ENCODE data around the gene CFAP46. TPM values are rescaled to one million over a fixed set of nuclear protein-coding genes. Genes with fewer than 3 reads are reported as not detected.
A peak's percentile ranks its signal among the peaks of the same experiment; 100 is the strongest.

CFAP46 gene
- total RNA-seq, 1 experiment from 2014 or later: 3.3 TPM

DNA sequence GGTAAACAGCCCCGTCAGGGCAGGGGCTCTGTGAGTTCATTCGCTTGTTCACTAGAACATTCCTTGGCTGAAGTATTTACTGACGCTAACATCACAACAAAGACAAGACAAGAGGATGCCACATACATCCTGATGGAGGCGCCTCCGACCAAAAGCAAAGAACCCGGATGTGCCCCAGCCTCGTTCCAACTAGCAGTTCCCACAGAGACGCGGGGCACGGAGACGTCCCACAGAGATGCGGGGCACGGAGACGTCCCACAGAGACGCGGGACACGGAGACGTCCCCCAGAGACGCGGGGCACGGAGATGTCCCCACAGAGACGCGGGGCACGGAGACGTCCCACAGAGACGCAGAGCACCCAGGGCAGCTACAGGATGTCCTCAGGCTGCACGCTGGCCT is 35.4 kb upstream of the CFAP46 start:
- ATAC-seq (peak; percentile 44), DNase-seq (ENCODE audit: low spot score) (no peak)
- no peaks in the 10 kb centered on the region for H3K27me3 Mint-ChIP-seq (ENCODE audit: low read depth)
- POLR2A ChIA-PET: no interaction called here
- TF ChIP-seq CBFB (CRISPR knock-in tag; IDR thresholded peaks at IDR 0.05; ENCODE audit: low read depth) (no peak), ESRRA (CRISPR knock-in tag; IDR thresholded peaks at IDR 0.05; ENCODE audit: borderline replicate concordance) (no peak), MYBL2 (CRISPR knock-in tag; IDR thresholded peaks at IDR 0.05) (no peak), RORB (CRISPR knock-in tag; IDR thresholded peaks at IDR 0.05) (no peak), IRF2 (CRISPR knock-in tag; IDR thresholded peaks at IDR 0.05; ENCODE audit: borderline replicate concordance, low read depth) (no peak)
- TF ChIP-seq, protein P1, sequence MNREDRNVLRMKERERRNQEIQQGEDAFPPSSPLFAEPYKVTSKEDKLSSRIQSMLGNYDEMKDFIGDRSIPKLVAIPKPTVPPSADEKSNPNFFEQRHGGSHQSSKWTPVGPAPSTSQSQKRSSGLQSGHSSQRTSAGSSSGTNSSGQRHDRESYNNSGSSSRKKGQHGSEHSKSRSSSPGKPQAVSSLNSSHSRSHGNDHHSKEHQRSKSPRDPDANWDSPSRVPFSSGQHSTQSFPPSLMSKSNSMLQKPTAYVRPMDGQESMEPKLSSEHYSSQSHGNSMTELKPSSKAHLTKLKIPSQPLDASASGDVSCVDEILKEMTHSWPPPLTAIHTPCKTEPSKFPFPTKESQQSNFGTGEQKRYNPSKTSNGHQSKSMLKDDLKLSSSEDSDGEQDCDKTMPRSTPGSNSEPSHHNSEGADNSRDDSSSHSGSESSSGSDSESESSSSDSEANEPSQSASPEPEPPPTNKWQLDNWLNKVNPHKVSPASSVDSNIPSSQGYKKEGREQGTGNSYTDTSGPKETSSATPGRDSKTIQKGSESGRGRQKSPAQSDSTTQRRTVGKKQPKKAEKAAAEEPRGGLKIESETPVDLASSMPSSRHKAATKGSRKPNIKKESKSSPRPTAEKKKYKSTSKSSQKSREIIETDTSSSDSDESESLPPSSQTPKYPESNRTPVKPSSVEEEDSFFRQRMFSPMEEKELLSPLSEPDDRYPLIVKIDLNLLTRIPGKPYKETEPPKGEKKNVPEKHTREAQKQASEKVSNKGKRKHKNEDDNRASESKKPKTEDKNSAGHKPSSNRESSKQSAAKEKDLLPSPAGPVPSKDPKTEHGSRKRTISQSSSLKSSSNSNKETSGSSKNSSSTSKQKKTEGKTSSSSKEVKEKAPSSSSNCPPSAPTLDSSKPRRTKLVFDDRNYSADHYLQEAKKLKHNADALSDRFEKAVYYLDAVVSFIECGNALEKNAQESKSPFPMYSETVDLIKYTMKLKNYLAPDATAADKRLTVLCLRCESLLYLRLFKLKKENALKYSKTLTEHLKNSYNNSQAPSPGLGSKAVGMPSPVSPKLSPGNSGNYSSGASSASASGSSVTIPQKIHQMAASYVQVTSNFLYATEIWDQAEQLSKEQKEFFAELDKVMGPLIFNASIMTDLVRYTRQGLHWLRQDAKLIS (CRISPR knock-in tag; IDR thresholded peaks at IDR 0.05; ENCODE audit: borderline replicate concordance): no peak
- TF ChIP-seq, protein P2, sequence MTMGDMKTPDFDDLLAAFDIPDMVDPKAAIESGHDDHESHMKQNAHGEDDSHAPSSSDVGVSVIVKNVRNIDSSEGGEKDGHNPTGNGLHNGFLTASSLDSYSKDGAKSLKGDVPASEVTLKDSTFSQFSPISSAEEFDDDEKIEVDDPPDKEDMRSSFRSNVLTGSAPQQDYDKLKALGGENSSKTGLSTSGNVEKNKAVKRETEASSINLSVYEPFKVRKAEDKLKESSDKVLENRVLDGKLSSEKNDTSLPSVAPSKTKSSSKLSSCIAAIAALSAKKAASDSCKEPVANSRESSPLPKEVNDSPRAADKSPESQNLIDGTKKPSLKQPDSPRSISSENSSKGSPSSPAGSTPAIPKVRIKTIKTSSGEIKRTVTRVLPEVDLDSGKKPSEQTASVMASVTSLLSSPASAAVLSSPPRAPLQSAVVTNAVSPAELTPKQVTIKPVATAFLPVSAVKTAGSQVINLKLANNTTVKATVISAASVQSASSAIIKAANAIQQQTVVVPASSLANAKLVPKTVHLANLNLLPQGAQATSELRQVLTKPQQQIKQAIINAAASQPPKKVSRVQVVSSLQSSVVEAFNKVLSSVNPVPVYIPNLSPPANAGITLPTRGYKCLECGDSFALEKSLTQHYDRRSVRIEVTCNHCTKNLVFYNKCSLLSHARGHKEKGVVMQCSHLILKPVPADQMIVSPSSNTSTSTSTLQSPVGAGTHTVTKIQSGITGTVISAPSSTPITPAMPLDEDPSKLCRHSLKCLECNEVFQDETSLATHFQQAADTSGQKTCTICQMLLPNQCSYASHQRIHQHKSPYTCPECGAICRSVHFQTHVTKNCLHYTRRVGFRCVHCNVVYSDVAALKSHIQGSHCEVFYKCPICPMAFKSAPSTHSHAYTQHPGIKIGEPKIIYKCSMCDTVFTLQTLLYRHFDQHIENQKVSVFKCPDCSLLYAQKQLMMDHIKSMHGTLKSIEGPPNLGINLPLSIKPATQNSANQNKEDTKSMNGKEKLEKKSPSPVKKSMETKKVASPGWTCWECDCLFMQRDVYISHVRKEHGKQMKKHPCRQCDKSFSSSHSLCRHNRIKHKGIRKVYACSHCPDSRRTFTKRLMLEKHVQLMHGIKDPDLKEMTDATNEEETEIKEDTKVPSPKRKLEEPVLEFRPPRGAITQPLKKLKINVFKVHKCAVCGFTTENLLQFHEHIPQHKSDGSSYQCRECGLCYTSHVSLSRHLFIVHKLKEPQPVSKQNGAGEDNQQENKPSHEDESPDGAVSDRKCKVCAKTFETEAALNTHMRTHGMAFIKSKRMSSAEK (CRISPR knock-in tag; IDR thresholded peaks at IDR 0.05; ENCODE audit: borderline replicate concordance): no peak
- TF ChIP-seq, protein P3, sequence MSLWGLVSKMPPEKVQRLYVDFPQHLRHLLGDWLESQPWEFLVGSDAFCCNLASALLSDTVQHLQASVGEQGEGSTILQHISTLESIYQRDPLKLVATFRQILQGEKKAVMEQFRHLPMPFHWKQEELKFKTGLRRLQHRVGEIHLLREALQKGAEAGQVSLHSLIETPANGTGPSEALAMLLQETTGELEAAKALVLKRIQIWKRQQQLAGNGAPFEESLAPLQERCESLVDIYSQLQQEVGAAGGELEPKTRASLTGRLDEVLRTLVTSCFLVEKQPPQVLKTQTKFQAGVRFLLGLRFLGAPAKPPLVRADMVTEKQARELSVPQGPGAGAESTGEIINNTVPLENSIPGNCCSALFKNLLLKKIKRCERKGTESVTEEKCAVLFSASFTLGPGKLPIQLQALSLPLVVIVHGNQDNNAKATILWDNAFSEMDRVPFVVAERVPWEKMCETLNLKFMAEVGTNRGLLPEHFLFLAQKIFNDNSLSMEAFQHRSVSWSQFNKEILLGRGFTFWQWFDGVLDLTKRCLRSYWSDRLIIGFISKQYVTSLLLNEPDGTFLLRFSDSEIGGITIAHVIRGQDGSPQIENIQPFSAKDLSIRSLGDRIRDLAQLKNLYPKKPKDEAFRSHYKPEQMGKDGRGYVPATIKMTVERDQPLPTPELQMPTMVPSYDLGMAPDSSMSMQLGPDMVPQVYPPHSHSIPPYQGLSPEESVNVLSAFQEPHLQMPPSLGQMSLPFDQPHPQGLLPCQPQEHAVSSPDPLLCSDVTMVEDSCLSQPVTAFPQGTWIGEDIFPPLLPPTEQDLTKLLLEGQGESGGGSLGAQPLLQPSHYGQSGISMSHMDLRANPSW (CRISPR knock-in tag; conservative IDR thresholded peaks at IDR 0.05; ENCODE audit: low read depth): no peak
- TF ChIP-seq, protein P4, sequence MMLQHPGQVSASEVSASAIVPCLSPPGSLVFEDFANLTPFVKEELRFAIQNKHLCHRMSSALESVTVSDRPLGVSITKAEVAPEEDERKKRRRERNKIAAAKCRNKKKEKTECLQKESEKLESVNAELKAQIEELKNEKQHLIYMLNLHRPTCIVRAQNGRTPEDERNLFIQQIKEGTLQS (CRISPR knock-in tag; conservative IDR thresholded peaks at IDR 0.05): no peak
- CTCF ChIA-PET: interaction anchor here (1.0 kb wide), 1 partner anchor 17 kb away, joined by 3 read pairs; no protein-coding TSS in a partner anchor
- no peak overlapping the region for H3K4me3 Mint-ChIP-seq
- H3K36me3 Mint-ChIP-seq: no peaks in the 10 kb centered on the region
- no peaks in the 10 kb centered on the region for H3K4me1 Mint-ChIP-seq
- no peaks in the 10 kb centered on the region for H3K9me3 Mint-ChIP-seq
- H3K27ac Mint-ChIP-seq: no peak overlapping the region; the same call in none of the 2 replicates

DNA sequence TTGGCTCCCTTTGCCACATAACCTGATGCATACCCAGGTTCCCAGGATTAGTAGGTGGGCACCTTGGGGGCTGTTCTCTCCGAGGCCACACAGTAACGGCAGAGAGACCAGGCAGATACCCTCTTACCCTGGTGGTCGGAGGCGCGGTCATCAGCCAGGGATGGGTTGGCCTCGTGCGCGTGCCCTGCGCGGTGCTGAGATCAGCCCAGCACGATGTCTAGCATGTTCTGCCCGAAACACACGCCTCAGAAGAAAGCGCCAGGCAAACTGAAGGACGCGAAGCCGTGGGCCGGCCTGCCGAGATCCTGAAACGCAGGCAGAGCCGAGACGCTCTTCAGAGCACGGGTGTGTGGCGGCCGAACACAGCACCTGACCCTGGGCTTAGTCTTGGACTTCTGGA is 34.7 kb upstream of the CFAP46 start:
- ChIA-PET CTCF (interaction anchor here (1.0 kb wide), 1 partner anchor 18 kb away, joined by 3 read pairs; no protein-coding TSS in a partner anchor), POLR2A (no interaction called here)
- peaks cover 4% of the 10 kb centered on the region; the same call in 1 of the 2 replicates for H3K4me1 Mint-ChIP-seq
- H3K4me3 Mint-ChIP-seq: no peak overlapping the region
- no peaks in the 10 kb centered on the region for H3K36me3 Mint-ChIP-seq
- H3K27ac Mint-ChIP-seq: no peak overlapping the region
- H3K27me3 Mint-ChIP-seq (ENCODE audit: low read depth): no peaks in the 10 kb centered on the region
- no peak for DNase-seq (ENCODE audit: low spot score)
- H3K9me3 Mint-ChIP-seq: no peaks in the 10 kb centered on the region
- no peak for ATAC-seq
- TF ChIP-seq SOX15 (CRISPR knock-in tag; IDR thresholded peaks at IDR 0.05): no peak
- TF ChIP-seq ZNF121 (CRISPR knock-in tag; IDR thresholded peaks at IDR 0.05): no peak
- no peak for TF ChIP-seq ZNF219 (CRISPR knock-in tag; IDR thresholded peaks at IDR 0.05; ENCODE audit: borderline replicate concordance)
- TF ChIP-seq, protein P5, sequence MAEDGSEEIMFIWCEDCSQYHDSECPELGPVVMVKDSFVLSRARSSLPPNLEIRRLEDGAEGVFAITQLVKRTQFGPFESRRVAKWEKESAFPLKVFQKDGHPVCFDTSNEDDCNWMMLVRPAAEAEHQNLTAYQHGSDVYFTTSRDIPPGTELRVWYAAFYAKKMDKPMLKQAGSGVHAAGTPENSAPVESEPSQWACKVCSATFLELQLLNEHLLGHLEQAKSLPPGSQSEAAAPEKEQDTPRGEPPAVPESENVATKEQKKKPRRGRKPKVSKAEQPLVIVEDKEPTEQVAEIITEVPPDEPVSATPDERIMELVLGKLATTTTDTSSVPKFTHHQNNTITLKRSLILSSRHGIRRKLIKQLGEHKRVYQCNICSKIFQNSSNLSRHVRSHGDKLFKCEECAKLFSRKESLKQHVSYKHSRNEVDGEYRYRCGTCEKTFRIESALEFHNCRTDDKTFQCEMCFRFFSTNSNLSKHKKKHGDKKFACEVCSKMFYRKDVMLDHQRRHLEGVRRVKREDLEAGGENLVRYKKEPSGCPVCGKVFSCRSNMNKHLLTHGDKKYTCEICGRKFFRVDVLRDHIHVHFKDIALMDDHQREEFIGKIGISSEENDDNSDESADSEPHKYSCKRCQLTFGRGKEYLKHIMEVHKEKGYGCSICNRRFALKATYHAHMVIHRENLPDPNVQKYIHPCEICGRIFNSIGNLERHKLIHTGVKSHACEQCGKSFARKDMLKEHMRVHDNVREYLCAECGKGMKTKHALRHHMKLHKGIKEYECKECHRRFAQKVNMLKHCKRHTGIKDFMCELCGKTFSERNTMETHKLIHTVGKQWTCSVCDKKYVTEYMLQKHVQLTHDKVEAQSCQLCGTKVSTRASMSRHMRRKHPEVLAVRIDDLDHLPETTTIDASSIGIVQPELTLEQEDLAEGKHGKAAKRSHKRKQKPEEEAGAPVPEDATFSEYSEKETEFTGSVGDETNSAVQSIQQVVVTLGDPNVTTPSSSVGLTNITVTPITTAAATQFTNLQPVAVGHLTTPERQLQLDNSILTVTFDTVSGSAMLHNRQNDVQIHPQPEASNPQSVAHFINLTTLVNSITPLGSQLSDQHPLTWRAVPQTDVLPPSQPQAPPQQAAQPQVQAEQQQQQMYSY (CRISPR knock-in tag; IDR thresholded peaks at IDR 0.05): no peak
- no peak for TF ChIP-seq ZNF416 (CRISPR knock-in tag; IDR thresholded peaks at IDR 0.05)
- TF ChIP-seq NR2C2 (CRISPR knock-in tag; IDR thresholded peaks at IDR 0.05): no peak
- TF ChIP-seq, protein P6, sequence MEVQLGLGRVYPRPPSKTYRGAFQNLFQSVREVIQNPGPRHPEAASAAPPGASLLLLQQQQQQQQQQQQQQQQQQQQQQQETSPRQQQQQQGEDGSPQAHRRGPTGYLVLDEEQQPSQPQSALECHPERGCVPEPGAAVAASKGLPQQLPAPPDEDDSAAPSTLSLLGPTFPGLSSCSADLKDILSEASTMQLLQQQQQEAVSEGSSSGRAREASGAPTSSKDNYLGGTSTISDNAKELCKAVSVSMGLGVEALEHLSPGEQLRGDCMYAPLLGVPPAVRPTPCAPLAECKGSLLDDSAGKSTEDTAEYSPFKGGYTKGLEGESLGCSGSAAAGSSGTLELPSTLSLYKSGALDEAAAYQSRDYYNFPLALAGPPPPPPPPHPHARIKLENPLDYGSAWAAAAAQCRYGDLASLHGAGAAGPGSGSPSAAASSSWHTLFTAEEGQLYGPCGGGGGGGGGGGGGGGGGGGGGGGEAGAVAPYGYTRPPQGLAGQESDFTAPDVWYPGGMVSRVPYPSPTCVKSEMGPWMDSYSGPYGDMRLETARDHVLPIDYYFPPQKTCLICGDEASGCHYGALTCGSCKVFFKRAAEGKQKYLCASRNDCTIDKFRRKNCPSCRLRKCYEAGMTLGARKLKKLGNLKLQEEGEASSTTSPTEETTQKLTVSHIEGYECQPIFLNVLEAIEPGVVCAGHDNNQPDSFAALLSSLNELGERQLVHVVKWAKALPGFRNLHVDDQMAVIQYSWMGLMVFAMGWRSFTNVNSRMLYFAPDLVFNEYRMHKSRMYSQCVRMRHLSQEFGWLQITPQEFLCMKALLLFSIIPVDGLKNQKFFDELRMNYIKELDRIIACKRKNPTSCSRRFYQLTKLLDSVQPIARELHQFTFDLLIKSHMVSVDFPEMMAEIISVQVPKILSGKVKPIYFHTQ (CRISPR knock-in tag; IDR thresholded peaks at IDR 0.05): no peak
- TF ChIP-seq RORB (CRISPR knock-in tag; IDR thresholded peaks at IDR 0.05): no peak
- TF ChIP-seq FOXK1 (CRISPR knock-in tag; IDR thresholded peaks at IDR 0.05): no peak
